ENCODE results near the gene THOC2. TPM values are rescaled to one million over a fixed set of nuclear protein-coding genes. Genes with fewer than 3 reads are reported as not detected.

THOC2 gene
- total and polyA plus RNA-seq, 9 of the 15 experiments (the other 6 are each of a cell fraction or from before 2014, with no cell fraction given) = 131 to 234 (median 192) TPM

DNA sequence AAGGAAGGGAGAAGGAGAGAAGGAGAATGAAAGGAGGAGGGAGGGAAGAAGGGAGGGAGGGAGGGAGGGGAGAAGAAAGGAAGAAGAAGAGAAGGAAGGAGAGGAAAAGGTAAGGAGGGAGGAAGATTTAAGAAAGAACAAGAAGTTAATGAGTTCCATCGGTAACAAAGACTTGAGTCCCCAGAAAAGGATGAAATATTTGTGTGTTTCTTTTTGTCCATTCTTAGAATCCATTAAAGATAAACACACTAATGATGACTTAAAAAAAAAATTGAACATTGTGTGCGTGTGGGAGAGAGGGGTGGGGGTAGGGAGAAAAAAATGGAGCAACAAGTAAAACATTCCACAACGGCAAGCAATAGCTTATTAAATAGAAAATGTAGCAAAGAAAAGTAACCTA is 131.4 kb downstream of the THOC2 start:
- 93% methylated on average over 3 of the region's 3 CpGs for WGBS (ENCODE audit: insufficient coverage, low coverage, missing lambda C conversion rate)
- POLR2A ChIA-PET = no interaction called here
- intact Hi-C loops (cut with micrococcal nuclease) = no loop called here
- FAIRE-seq = no peak
- no peak overlapping the region for H3K4me2 ChIP-seq (ENCODE audit: insufficient read depth, low read length)
- H3K27me3 ChIP-seq (ENCODE audit: control insufficient read depth in 2 of 2, insufficient read depth in 2 of 2, low read length in 2 of 2) = no peaks in the 10 kb centered on the region
- H3K9me1 ChIP-seq (ENCODE audit: control insufficient read depth, insufficient read depth, low read length) = no peaks in the 10 kb centered on the region
- H4K20me1 ChIP-seq (replicated peaks; ENCODE audit: control insufficient read depth, insufficient read depth, low read length) = no peaks in the 10 kb centered on the region
- H3K4me1 ChIP-seq (replicated peaks in 1 of 2; ENCODE audit: control insufficient read depth in 2 of 2, insufficient read depth in 2 of 2, low read length in 2 of 2) = no peaks in the 10 kb centered on the region
- H3K4me3 ChIP-seq = no peak overlapping the region
- ATAC-seq = no peak
- CTCF ChIA-PET (ENCODE audit: low intra/inter-chr PET ratio) = no interaction called here
- no peaks in the 10 kb centered on the region for H3K9me3 ChIP-seq (replicated peaks; ENCODE audit: control insufficient read depth, insufficient read depth, low read depth, low read length)
- H3K36me3 ChIP-seq (ENCODE audit: control insufficient read depth, insufficient read depth, low read length) = peaks cover 49% of the 10 kb centered on the region; the same call in 2 of the 3 replicates
- no peaks in the 10 kb centered on the region for H3K79me2 ChIP-seq (ENCODE audit: control insufficient read depth, insufficient read depth, low read length)
- in situ Hi-C loops (cut with MboI) = no loop called here
- peak; percentile 67 for TF ChIP-seq PCBP2 (IDR thresholded peaks at IDR 0.05; ENCODE audit: low read depth, low read length, poor library complexity, severe bottlenecking)
- TF ChIP-seq, protein P1, sequence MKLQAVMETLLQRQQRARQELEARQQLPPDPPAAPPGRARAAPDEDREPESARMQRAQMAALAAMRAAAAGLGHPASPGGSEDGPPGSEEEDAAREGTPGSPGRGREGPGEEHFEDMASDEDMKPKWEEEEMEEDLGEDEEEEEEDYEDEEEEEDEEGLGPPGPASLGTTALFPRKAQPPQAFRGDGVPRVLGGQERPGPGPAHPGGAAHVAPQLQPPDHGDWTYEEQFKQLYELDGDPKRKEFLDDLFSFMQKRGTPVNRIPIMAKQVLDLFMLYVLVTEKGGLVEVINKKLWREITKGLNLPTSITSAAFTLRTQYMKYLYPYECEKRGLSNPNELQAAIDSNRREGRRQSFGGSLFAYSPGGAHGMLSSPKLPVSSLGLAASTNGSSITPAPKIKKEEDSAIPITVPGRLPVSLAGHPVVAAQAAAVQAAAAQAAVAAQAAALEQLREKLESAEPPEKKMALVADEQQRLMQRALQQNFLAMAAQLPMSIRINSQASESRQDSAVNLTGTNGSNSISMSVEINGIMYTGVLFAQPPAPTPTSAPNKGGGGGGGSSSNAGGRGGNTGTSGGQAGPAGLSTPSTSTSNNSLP (IDR thresholded peaks at IDR 0.05; ENCODE audit: borderline replicate concordance, low read depth, low read length) = no peak
- no peak for TF ChIP-seq ETV6 (IDR thresholded peaks at IDR 0.05; ENCODE audit: borderline replicate concordance in 1 of 2, low read depth in 2 of 2, low read length in 1 of 2)
- no peak for TF ChIP-seq ETV6 (CRISPR knock-in tag; IDR thresholded peaks at IDR 0.05; ENCODE audit: borderline replicate concordance)
- no peak overlapping the region for H3K9ac ChIP-seq (ENCODE audit: insufficient read depth in 1 of 2, low read depth in 2 of 2, low read length in 2 of 2)
- no peak overlapping the region for H3K27ac ChIP-seq (ENCODE audit: extremely low read depth, low read depth, low read length)
- H2AFZ ChIP-seq (ENCODE audit: low read depth, low read length) = no peak overlapping the region
- no TSS peak for BruUV-seq (replicated peaks)
- DNase-seq (ENCODE audit: extremely low read depth in 1 of 4, low spot score in 3 of 4) = no peak
